AG09319 (cell line): ENCODE measurements around the gene THSD4.

Source experiments
- DNase-seq: peaks from one replicate; pipeline ENCODE4 v3.0.0-alpha.2; 2010; ENCODE audit warnings: low read depth; ENCODE audit errors: extremely low read depth
- TF ChIP-seq, protein P1 (sequence below): IDR thresholded peaks from 2 replicates; pipeline ENCODE4 v1.5.1; 2011; ENCODE audit warnings: low read depth, mild to moderate bottlenecking, inconsistent platforms, low read length, moderate library complexity

Gene THSD4

DNA sequence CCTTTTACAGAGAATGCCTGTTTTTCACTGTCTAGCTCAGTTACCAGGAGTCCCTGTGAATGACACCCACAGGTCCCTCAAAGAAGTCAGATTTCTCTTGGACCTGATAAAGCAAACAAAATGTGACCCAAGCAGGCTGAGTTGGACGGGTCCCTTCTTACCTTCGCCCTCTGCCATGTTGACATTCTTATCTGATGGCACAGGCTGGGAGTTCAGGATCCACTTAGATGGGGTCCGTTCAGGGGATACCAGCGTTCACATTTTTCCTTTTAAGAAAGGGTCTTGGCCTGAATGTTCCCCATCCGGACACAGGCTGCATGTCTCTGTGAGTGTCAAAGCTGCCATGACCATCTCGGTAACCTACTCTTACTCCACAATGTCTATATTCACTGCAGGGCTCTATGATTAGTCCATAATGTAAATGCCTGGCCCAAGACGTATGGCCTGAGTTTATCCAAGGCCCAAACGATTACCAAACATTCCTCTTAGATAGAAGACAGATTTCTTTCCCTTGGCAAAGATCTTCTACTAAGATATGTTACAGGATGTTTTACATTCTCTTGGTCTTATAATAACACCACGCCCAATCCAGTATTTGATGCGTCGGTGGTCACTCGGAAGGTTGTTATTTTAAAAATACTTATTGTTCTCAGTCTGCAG, 179.1 kb downstream of the THSD4 start:
- TF ChIP-seq, protein P1, sequence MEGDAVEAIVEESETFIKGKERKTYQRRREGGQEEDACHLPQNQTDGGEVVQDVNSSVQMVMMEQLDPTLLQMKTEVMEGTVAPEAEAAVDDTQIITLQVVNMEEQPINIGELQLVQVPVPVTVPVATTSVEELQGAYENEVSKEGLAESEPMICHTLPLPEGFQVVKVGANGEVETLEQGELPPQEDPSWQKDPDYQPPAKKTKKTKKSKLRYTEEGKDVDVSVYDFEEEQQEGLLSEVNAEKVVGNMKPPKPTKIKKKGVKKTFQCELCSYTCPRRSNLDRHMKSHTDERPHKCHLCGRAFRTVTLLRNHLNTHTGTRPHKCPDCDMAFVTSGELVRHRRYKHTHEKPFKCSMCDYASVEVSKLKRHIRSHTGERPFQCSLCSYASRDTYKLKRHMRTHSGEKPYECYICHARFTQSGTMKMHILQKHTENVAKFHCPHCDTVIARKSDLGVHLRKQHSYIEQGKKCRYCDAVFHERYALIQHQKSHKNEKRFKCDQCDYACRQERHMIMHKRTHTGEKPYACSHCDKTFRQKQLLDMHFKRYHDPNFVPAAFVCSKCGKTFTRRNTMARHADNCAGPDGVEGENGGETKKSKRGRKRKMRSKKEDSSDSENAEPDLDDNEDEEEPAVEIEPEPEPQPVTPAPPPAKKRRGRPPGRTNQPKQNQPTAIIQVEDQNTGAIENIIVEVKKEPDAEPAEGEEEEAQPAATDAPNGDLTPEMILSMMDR, result no peak
- DNase-seq, result peak; percentile 83

DNA sequence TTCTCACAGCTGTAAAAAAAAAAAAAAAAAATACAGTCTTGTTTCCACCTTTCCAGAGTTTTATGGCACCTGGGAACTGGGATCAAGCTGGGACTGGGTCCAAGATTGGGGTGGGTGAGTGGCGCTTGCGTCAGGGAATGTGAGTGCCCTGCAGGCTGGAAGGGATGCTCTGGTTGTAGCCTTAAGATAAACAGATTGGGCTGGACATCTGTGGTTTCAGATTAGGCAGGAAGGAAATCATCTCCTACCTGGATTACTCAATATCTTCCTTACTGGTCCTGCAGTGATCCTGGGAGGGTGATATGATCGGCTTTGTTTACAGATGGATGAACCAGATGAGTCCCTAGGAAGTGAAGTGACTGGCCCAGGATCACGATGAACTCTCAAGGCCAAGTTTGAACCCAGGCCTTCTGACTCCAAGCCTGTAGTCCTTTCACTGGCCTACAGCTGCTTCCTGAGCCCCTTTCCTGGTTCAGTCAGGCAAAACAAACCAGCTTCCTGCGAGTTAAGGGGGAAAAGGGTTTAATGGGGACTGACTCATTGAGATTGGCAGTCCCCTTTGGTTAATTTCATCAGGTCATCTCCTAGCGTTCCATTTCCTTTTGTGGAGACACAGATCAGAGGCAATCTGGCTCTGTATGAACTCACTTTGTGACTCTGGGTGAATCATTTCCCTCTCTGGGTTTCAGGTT, 179.8 kb downstream of the THSD4 start:
- peak; percentile 95 for DNase-seq

DNA sequence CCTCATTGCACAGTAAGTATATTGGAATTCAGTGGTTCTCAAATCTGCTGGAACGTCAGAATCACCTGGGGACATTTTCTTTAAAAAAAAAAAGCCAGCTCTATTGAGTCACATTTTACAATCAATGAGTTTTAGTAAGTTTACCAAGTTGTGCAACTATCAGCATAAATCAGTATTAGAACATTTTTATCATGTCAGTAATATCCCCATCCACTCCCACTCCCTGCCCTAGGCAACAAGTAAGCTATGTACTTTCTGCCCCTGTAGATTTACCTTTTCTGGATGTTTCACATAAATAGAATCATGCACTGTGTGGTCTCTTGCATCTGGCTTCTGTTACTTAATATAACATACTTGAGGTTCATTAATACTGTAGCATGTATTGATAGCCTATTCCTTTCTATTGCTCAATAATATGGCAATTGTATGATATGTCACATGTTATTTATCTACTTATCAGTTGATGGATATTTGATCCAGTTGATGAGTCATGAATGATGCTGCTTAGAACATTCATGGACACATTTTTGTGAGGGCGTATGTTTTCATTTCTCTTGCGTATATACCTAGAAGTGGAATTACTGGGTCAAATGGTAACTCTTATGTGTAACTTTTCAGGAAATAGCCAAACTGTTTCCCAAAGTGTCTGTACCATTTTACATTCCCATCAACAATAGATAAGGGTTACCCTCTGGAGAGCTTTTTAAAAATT, 180.5 kb downstream of the THSD4 start:
- DNase-seq, result peak; percentile 37
- TF ChIP-seq, protein P1, result no peak

More for the DNA sequence above, 179.8 kb downstream of the THSD4 start:
- TF ChIP-seq, protein P1, result no peak

DNA sequence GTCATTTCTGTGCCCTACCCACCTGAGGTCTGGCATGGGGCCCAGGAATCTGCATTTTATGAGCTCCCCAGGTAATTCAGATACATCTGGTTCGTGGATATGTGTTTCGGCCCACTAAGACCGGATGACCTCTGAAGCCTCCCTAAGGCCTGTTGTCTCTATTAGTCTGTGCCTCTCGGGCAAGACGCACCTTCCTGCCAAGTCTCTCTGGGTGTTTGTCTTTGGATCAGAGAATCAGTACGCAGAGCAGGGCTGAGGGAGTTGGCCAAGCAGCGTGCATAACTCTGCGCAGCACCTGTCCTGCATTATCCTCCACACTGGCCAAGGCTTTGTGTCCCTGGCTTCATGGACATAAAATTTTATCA, 181.0 kb downstream of the THSD4 start:
- no peak for DNase-seq
- TF ChIP-seq, protein P1, result no peak

DNA sequence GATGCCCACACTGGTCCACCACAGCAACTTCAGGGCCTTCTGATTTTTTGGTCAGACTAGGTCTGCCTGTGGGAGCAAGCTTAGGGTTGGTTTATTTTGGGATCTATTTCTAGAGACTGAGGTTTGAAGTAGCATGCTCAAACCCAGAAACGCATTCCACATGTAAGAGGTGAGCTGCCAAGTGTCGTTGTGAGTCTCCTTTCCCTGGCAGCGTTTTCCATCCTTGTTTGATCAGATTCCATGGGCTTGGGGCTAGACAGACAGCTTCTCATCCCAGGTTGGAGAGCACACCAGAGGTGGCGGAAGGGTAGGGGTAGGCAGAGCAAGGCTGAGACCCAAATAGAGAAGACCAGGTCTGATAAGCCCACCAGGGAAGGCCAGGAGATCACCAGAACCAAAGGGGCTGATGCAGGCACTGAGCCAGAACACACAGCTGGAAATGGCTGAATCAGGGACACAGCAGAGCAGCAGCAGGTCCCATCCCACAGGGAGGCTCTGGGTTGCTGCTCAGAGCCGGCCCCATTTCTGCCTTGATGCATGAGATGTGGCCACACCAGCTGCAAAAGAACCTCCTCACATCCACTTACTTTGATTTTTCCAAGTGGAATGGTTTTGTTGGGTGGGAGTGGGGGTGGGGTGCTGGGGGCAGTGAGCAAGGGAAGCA, 186.8 kb downstream of the THSD4 start:
- TF ChIP-seq, protein P1, result no peak
- DNase-seq, result no peak

DNA sequence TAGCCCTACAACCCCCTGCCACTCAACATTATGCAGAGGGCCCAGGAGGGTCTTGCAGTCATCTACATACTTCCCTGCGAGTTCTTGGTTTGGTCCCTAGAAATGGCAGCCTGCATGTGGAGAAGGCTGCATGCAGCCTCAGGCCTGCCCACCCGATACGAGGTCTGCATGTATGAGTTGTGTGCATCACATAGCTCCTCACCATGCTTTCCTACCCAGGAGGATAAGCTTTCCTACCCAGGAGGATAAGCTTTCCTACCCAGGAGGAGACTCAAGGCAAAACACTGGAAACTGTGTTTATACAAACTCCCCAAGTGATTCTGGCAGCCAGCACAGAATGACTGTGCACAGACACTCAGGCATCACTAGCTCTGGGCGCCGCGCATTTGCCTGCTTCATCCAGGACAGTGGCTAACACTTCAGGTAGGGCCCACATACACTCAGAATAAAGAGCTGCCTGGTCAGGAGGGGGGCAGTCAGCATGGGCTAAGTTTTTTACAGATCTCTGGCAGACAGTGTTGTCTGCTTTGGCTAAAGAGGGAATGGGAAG, 187.7 kb downstream of the THSD4 start:
- no peak for DNase-seq

More for the DNA sequence above, 187.7 kb downstream of the THSD4 start:
- TF ChIP-seq, protein P1, result no peak
